Activated CD8-positive, alpha-beta memory T cell treated with anti-CD3 and anti-CD28 coated beads, Interleukin-2, amount 50 U/mL, for 1 hour (primary cell): ENCODE results near the gene BCAR3.

Experiments
- DNase-seq: peaks from one replicate; pipeline ENCODE4 v3.0.0-alpha.2; 2020; ENCODE audit errors: extremely low read depth

The BCAR3 gene

GRCh38 chr1:93616221-93616995, 65.2 kb downstream of the BCAR3 start:
- no peak for DNase-seq

- DNase-seq: no peak
These were observed 66.0 kb downstream of the BCAR3 start for GRCh38 chr1:93615582-93616150.

- no peak for DNase-seq
These were observed 66.6 kb downstream of the BCAR3 start for GRCh38 chr1:93614986-93615581.

GRCh38 chr1:93614541-93614940, 67.1 kb downstream of the BCAR3 start:
- no peak for DNase-seq

- DNase-seq: no peak
These were observed 67.7 kb downstream of the BCAR3 start for GRCh38 chr1:93613898-93614297.

GRCh38 chr1:93612510-93612909, 69.1 kb downstream of the BCAR3 start:
- no peak for DNase-seq

GRCh38 chr1:93611668-93612067, 70.0 kb downstream of the BCAR3 start:
- DNase-seq: no peak

- DNase-seq: no peak
These were observed 72.1 kb downstream of the BCAR3 start for GRCh38 chr1:93609536-93609935.

- no peak for DNase-seq
These were observed 73.2 kb downstream of the BCAR3 start for GRCh38 chr1:93608187-93609109.

GRCh38 chr1:93607814-93608186, 73.8 kb downstream of the BCAR3 start:
- no peak for DNase-seq

- DNase-seq: no peak
These were observed 75.7 kb downstream of the BCAR3 start for GRCh38 chr1:93605812-93606512.

- no peak for DNase-seq
These were observed 76.5 kb downstream of the BCAR3 start for GRCh38 chr1:93605026-93605568.

- no peak for DNase-seq
These were observed 77.2 kb downstream of the BCAR3 start for GRCh38 chr1:93604411-93604810.

GRCh38 chr1:93603601-93604000, 78.0 kb downstream of the BCAR3 start:
- DNase-seq: no peak

- no peak for DNase-seq
These were observed 78.5 kb downstream of the BCAR3 start for GRCh38 chr1:93603106-93603505.

GRCh38 chr1:93602101-93602500, 79.5 kb downstream of the BCAR3 start:
- DNase-seq: no peak

- DNase-seq: no peak
These were observed 80.0 kb downstream of the BCAR3 start for GRCh38 chr1:93601686-93602085.

GRCh38 chr1:93600663-93601062, 81.0 kb downstream of the BCAR3 start:
- DNase-seq: no peak

GRCh38 chr1:93599479-93599878, 82.2 kb downstream of the BCAR3 start:
- no peak for DNase-seq

GRCh38 chr1:93598861-93599439, 82.7 kb downstream of the BCAR3 start:
- no peak for DNase-seq

GRCh38 chr1:93598396-93598795, 83.2 kb downstream of the BCAR3 start:
- DNase-seq: no peak
